ENCODE results near the gene TLR6.

DNA sequence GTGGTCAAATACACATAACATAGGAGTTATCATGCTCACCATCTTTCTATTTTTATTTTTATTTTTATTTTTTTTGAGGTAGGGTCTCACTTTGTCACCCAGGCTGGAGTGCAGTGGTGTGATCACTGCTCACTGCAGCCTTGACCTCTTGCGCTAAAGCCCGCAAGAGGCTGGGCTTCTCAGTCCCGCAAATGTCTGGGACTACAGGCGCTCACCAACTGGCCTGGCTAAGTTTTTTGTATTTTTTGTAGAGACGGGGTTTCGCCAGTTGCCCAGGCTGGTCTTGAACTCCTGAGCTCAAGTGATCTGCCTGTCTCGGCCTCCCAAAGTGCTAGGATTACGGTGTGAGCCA is 73.5 kb downstream of the TLR6 start:
- no peak for TF ChIP-seq POLR2AphosphoS5 (IDR thresholded peaks at IDR 0.05; ENCODE audit: insufficient read depth in 1 of 2, low read depth in 1 of 2)
- TF ChIP-seq, protein P1, sequence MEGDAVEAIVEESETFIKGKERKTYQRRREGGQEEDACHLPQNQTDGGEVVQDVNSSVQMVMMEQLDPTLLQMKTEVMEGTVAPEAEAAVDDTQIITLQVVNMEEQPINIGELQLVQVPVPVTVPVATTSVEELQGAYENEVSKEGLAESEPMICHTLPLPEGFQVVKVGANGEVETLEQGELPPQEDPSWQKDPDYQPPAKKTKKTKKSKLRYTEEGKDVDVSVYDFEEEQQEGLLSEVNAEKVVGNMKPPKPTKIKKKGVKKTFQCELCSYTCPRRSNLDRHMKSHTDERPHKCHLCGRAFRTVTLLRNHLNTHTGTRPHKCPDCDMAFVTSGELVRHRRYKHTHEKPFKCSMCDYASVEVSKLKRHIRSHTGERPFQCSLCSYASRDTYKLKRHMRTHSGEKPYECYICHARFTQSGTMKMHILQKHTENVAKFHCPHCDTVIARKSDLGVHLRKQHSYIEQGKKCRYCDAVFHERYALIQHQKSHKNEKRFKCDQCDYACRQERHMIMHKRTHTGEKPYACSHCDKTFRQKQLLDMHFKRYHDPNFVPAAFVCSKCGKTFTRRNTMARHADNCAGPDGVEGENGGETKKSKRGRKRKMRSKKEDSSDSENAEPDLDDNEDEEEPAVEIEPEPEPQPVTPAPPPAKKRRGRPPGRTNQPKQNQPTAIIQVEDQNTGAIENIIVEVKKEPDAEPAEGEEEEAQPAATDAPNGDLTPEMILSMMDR (IDR thresholded peaks at IDR 0.05): no peak
